ENCODE results near the gene CARMIL1. TPM values are rescaled to one million over a fixed set of nuclear protein-coding genes. Genes with fewer than 3 reads are reported as not detected.

The CARMIL1 gene
- total RNA-seq, 2 experiments from 2014 or later: 6.0 to 6.8 TPM

- Mint-ChIP-seq H3K27ac (no peak overlapping the region), H3K4me1 (peaks cover 4% of the 10 kb centered on the region), H3K4me3 (no peak overlapping the region), H3K36me3 (no peaks in the 10 kb centered on the region), H3K27me3 (no peaks in the 10 kb centered on the region), H3K9me3 (no peaks in the 10 kb centered on the region)
- DNase-seq (no peak), ATAC-seq (ENCODE audit: low read depth) (no peak)
- POLR2A ChIA-PET: no interaction called here
Observed at GRCh38 chr6:25340431-25341202, 61.4 kb downstream of the CARMIL1 start.

DNA sequence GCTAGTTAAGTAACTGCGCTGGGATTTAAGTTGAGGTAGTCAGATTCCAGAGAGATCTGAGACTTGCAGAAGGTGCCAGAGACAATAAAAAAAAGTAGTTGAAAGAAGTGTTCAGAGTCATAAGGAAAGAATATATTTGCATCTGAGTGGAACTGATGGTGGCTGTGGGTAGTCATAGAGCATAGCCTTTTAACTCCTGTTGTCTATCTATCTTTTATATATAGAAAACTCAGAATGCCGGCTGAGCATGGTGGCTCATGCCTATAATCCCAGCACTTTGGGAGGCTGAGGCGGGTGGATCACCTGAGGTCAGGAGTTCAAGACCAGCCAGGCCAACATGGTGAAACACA, 62.0 kb downstream of the CARMIL1 start:
- Mint-ChIP-seq H3K27ac (no peak overlapping the region), H3K36me3 (no peaks in the 10 kb centered on the region), H3K4me1 (peaks cover 4% of the 10 kb centered on the region), H3K4me3 (no peak overlapping the region), H3K27me3 (no peaks in the 10 kb centered on the region), H3K9me3 (no peaks in the 10 kb centered on the region)
- DNase-seq: no peak
- ATAC-seq (ENCODE audit: low read depth): no peak
- POLR2A ChIA-PET: no interaction called here

GRCh38 chr6:25341923-25342619, 62.9 kb downstream of the CARMIL1 start:
- Mint-ChIP-seq H3K36me3 (no peaks in the 10 kb centered on the region), H3K27ac (no peak overlapping the region), H3K4me1 (peaks cover 4% of the 10 kb centered on the region), H3K27me3 (no peaks in the 10 kb centered on the region), H3K9me3 (no peaks in the 10 kb centered on the region), H3K4me3 (no peak overlapping the region)
- ATAC-seq (ENCODE audit: low read depth) (no peak), DNase-seq (no peak)
- POLR2A ChIA-PET: interaction anchor here (0.6 kb wide), 1 partner anchor 19 kb away, joined by 4 read pairs; no protein-coding TSS in a partner anchor

DNA sequence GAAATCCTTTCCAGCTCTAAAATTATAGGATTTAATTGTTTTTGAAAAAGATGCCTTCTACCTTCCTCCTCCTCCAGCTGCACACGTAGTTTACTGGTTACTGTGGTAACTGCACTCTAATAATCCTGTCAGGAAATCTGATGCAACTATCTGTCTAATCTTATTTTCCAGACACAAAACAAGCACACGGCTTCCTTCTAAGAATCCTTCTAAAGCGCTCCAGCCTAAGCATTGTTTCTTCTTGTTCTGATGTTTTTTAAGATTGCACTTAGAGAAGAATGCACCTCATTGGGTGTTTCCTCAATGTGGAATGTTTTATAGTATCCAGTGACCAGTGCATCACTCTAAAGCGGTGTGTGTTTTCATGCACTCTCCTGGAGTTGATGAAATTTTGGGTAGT, 63.6 kb downstream of the CARMIL1 start:
- Mint-ChIP-seq H3K4me1 (peaks cover 4% of the 10 kb centered on the region), H3K27ac (no peak overlapping the region)
- no peak for ATAC-seq (ENCODE audit: low read depth)

DNA sequence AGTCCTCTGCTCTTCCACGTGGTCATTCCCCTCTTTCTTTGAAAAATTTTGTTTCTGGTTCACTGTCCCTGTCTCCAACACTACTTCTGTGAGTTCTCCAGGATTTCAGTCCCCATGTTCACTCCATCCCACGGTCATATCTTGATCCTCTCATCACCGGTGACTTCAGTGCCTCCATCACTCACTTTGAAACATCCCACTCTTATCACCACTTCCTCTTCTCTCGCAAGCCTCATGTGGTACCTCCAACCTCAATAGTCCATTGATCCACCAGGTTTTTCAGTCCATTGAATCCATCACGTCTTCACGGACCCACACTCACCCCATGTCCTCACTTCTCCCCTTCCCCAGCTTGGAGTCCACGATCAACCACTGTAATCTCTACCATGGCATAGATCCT, 64.8 kb downstream of the CARMIL1 start:
- DNase-seq (no peak), ATAC-seq (ENCODE audit: low read depth) (no peak)
- Mint-ChIP-seq H3K4me3 (no peak overlapping the region), H3K27ac (no peak overlapping the region), H3K36me3 (peaks cover 2% of the 10 kb centered on the region), H3K27me3 (no peaks in the 10 kb centered on the region), H3K9me3 (no peaks in the 10 kb centered on the region), H3K4me1 (peaks cover 4% of the 10 kb centered on the region)
- POLR2A ChIA-PET: no interaction called here

More for the DNA sequence above, 63.6 kb downstream of the CARMIL1 start:
- POLR2A ChIA-PET: interaction anchor here (0.6 kb wide), 2 partner anchors 9 to 19 kb away, joined by 3 to 4 read pairs; no protein-coding TSS in a partner anchor
- Mint-ChIP-seq H3K9me3 (no peaks in the 10 kb centered on the region), H3K27me3 (no peaks in the 10 kb centered on the region), H3K4me3 (no peak overlapping the region), H3K36me3 (peaks cover 2% of the 10 kb centered on the region)
- DNase-seq: no peak

- Mint-ChIP-seq H3K4me3 (no peak overlapping the region), H3K36me3 (peaks cover 2% of the 10 kb centered on the region), H3K27ac (no peak overlapping the region), H3K4me1 (peaks cover 4% of the 10 kb centered on the region), H3K27me3 (no peaks in the 10 kb centered on the region), H3K9me3 (no peaks in the 10 kb centered on the region)
- DNase-seq (no peak), ATAC-seq (ENCODE audit: low read depth) (no peak)
- POLR2A ChIA-PET: no interaction called here
Observed at GRCh38 chr6:25344827-25345226, 65.7 kb downstream of the CARMIL1 start.

GRCh38 chr6:25346064-25346463, 66.9 kb downstream of the CARMIL1 start:
- no peak for DNase-seq
- POLR2A ChIA-PET: no interaction called here

DNA sequence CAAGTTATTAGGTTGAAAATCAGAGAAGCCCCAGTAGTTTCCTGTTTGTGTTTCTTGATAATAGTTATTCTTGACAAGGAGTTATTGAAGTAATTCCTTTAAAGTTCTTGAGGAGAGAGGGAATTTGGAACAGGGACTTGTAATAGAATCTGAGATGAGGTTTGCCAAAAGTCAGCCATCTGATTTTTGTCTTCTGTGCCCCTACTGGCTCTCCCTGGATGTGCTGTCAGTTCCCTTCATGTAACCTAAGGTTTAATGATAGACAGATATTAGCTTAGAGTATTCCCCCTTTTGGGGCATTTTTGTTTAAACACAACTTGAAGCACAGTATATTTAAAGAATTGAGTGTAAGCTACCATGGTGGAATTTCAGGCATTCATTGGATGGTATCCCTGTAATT, 71.4 kb downstream of the CARMIL1 start:
- POLR2A ChIA-PET: no interaction called here

More at GRCh38 chr6:25346064-25346463, 66.9 kb downstream of the CARMIL1 start:
- Mint-ChIP-seq H3K27me3 (no peaks in the 10 kb centered on the region), H3K36me3 (peaks cover 2% of the 10 kb centered on the region), H3K9me3 (no peaks in the 10 kb centered on the region), H3K4me3 (no peak overlapping the region), H3K27ac (no peak overlapping the region), H3K4me1 (peaks cover 2% of the 10 kb centered on the region)
- ATAC-seq (ENCODE audit: low read depth): no peak

GRCh38 chr6:25351485-25351884, 72.3 kb downstream of the CARMIL1 start:
- POLR2A ChIA-PET: no interaction called here
- DNase-seq: no peak
- peaks cover 2% of the 10 kb centered on the region for H3K36me3 Mint-ChIP-seq
- H3K4me3 Mint-ChIP-seq: no peak overlapping the region
- ATAC-seq (ENCODE audit: low read depth): no peak
- no peak overlapping the region for H3K27ac Mint-ChIP-seq
- no peaks in the 10 kb centered on the region for H3K9me3 Mint-ChIP-seq
- H3K4me1 Mint-ChIP-seq: peaks cover 6% of the 10 kb centered on the region
- H3K27me3 Mint-ChIP-seq: no peaks in the 10 kb centered on the region

More for the DNA sequence above, 71.4 kb downstream of the CARMIL1 start:
- Mint-ChIP-seq H3K4me1 (peaks cover 6% of the 10 kb centered on the region), H3K9me3 (no peaks in the 10 kb centered on the region), H3K36me3 (peaks cover 2% of the 10 kb centered on the region), H3K27ac (no peak overlapping the region), H3K4me3 (no peak overlapping the region), H3K27me3 (no peaks in the 10 kb centered on the region)
- no peak for DNase-seq
- ATAC-seq (ENCODE audit: low read depth): no peak

- no peak for ATAC-seq (ENCODE audit: low read depth)
- no peak for DNase-seq
- H3K36me3 Mint-ChIP-seq: peaks cover 2% of the 10 kb centered on the region
- peaks cover 6% of the 10 kb centered on the region for H3K4me1 Mint-ChIP-seq
- POLR2A ChIA-PET: interaction anchor here (0.7 kb wide), 2 partner anchors 53 to 74 kb away, joined by 3 to 4 read pairs; no protein-coding TSS in a partner anchor
- H3K27ac Mint-ChIP-seq: no peak overlapping the region
- H3K9me3 Mint-ChIP-seq: no peaks in the 10 kb centered on the region
- H3K4me3 Mint-ChIP-seq: no peak overlapping the region
- H3K27me3 Mint-ChIP-seq: no peaks in the 10 kb centered on the region
Observed at GRCh38 chr6:25352285-25352684, 73.1 kb downstream of the CARMIL1 start.

DNA sequence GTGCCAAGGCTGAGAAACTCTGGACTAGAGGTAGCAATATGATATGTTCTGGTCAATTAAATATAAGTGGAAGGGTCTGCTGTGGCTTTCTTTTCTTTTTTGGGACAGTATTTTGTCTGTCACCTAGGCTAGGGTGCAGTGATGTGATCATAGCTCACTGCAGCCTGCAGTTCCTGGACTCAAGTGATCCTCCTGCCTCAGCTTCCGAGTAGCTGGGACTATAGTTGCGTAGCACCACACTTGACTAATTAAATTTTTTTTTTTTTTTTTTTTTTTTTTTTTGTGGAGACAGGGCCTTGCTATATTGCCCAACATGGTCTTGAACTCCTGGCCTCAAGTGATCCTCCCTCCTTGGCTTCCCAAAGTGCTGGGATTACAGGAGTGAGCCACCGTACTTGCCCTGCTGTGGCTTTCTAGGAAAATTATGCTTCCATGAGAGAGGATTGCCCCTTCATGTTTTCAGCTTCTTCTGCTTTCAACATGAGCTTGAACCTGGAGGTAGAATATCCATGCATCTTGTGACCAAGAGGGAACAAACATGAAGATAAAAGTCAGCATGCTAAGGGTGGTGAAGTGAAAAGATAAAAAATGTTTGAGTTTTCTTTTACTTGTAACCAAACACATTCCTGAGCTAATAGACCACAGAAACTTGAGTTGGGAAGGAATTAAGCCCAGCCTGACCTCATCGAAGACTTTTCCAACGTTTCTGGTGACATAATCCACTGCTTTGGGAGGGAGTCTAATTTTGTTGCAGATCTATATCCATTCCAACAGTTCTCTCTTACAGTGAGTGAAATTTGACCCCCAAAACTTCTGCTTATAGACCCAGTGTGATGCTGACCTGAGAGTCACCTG, 75.1 kb downstream of the CARMIL1 start:
- Mint-ChIP-seq H3K4me1 (peaks cover 6% of the 10 kb centered on the region), H3K36me3 (no peaks in the 10 kb centered on the region), H3K4me3 (no peak overlapping the region), H3K9me3 (no peaks in the 10 kb centered on the region), H3K27ac (no peak overlapping the region), H3K27me3 (no peaks in the 10 kb centered on the region)
- DNase-seq (no peak), ATAC-seq (ENCODE audit: low read depth) (no peak)
- POLR2A ChIA-PET: no interaction called here

- Mint-ChIP-seq H3K27ac (no peak overlapping the region), H3K4me1 (peaks cover 2% of the 10 kb centered on the region), H3K9me3 (no peaks in the 10 kb centered on the region), H3K4me3 (no peak overlapping the region), H3K27me3 (no peaks in the 10 kb centered on the region), H3K36me3 (no peaks in the 10 kb centered on the region)
- DNase-seq (no peak), ATAC-seq (ENCODE audit: low read depth) (no peak)
- POLR2A ChIA-PET: interaction anchor here (1.8 kb wide), 1 partner anchor 8 kb away, joined by 5 read pairs; no protein-coding TSS in a partner anchor
Observed at GRCh38 chr6:25359191-25359861, 80.2 kb downstream of the CARMIL1 start.

- ATAC-seq (ENCODE audit: low read depth): no peak
- Mint-ChIP-seq H3K4me1 (peaks cover 2% of the 10 kb centered on the region), H3K9me3 (no peaks in the 10 kb centered on the region), H3K36me3 (no peaks in the 10 kb centered on the region), H3K27ac (no peak overlapping the region), H3K27me3 (no peaks in the 10 kb centered on the region), H3K4me3 (no peak overlapping the region)
- no peak for DNase-seq
- POLR2A ChIA-PET: no interaction called here
Observed at GRCh38 chr6:25359891-25360290, 80.7 kb downstream of the CARMIL1 start.
